A549 (cell line): ENCODE data around the gene ASTN1. TPM values are rescaled to one million over a fixed set of nuclear protein-coding genes. Genes with fewer than 3 reads are reported as not detected.

Experiments used
- ATAC-seq, 2 experiments: fragments of 200-7000 bp in 1 of 2; fragments of >200 bp in 1 of 2; cut with Nextera tagmentation in 1 of 2; cut with Tn5 transposase in 1 of 2; 3 replicates each; pipeline versions ENCODE4 v1.8.0 to v1.9.1; 2018 to 2020; ENCODE audit warnings: mild to moderate bottlenecking in 1 of 2, moderate library complexity in 1 of 2
- CTCF ChIA-PET: fragments of 300-600 bp; sonication (Branson Sonifier 250); formaldehyde crosslinking; extraction: SDS; loops from one replicate; lab custom pipeline; 2021; ENCODE audit warnings: antibody characterized with exemption, inconsistent platforms; lab: Yijun Ruan, JAX
- POLR2A ChIA-PET: fragments of 350-600 bp; formaldehyde crosslinking; extraction: SDS; loops from one replicate; lab custom pipeline; 2021; ENCODE audit warnings: antibody characterized with exemption, inconsistent platforms; lab: Yijun Ruan, JAX
- DNase-seq, 2 experiments: peaks; one replicate each; pipeline versions ENCODE4 v3.0.0 to v3.0.0-alpha.2; 2011 to 2016; ENCODE audit warnings: low read depth in 1 of 2, low spot score in 1 of 2
- FAIRE-seq: peaks from 2 replicates; lab custom pipeline; 2011; peaks lifted over from hg19 to GRCh38; lab: Jason Lieb, UNC
- H3K27ac ChIP-seq, 2 experiments: fragments of >200 bp; sonication (Bioruptor Twin); formaldehyde crosslinking; 3 replicates each; pipeline ENCODE4 v1.5.1; 2016 to 2017
- H3K4me1 ChIP-seq: fragments of >200 bp; sonication (Bioruptor Twin); formaldehyde crosslinking; 3 replicates; pipeline ENCODE4 v1.6.1; 2016
- H3K4me2 ChIP-seq: fragments of >200 bp; sonication (Bioruptor Twin); formaldehyde crosslinking; 3 replicates; pipeline ENCODE4 v1.6.1; 2016
- H3K4me3 ChIP-seq: fragments of >200 bp; sonication (Bioruptor Twin); formaldehyde crosslinking; 3 replicates; pipeline ENCODE4 v1.5.1; 2016
- H3K9me3 ChIP-seq: fragments of >200 bp; sonication (Bioruptor Twin); formaldehyde crosslinking; 3 replicates; pipeline ENCODE4 v1.6.1; 2016
- ATOH8 ChIP-seq: fragments of 250-450 bp; sonication (Bioruptor Pico); IDR thresholded peaks from 2 replicates; pipeline ENCODE4 v1.5.0; 2020; ENCODE audit warnings: low read depth, mild to moderate bottlenecking, moderate library complexity
- BCL3 ChIP-seq: fragments of >200 bp; sonication (Bioruptor Twin); formaldehyde crosslinking; IDR thresholded peaks from 3 replicates; pipeline ENCODE4 v1.6.1; 2016
- CEBPB ChIP-seq, 2 experiments: fragments of >200 bp in 1 of 2; sonication (Bioruptor Twin) in 1 of 2; formaldehyde crosslinking in 1 of 2; IDR thresholded peaks; 2 replicates each; pipeline ENCODE4 v1.6.1; 2012 to 2016
- ELK1 ChIP-seq: fragments of 150-350 bp; IDR thresholded peaks from 2 replicates; pipeline ENCODE4 v1.6.1; 2014; ENCODE audit warnings: low read depth, mild to moderate bottlenecking, low read length
- FOSB ChIP-seq: fragments of 250-450 bp; sonication (Bioruptor Pico); IDR thresholded peaks from 2 replicates; pipeline ENCODE4 v1.5.0; 2020; ENCODE audit warnings: mild to moderate bottlenecking, moderate library complexity
- FOXS1 ChIP-seq: fragments of 250-450 bp; sonication (Bioruptor Pico); IDR thresholded peaks from 2 replicates; pipeline ENCODE4 v1.5.0; 2020; ENCODE audit warnings: mild to moderate bottlenecking, moderate library complexity
- GATA3 ChIP-seq: IDR thresholded peaks from 2 replicates; pipeline ENCODE4 v1.6.1; 2012; ENCODE audit warnings: borderline replicate concordance
- HEYL ChIP-seq: fragments of 250-450 bp; sonication (Bioruptor Pico); IDR thresholded peaks from 2 replicates; pipeline ENCODE4 v1.8.0; 2021; ENCODE audit warnings: mild to moderate bottlenecking, moderate library complexity
- HOXA7 ChIP-seq: fragments of 250-450 bp; sonication (Bioruptor Pico); IDR thresholded peaks from 2 replicates; pipeline ENCODE4 v1.5.0; 2020; ENCODE audit warnings: mild to moderate bottlenecking, moderate library complexity
- HOXB13 ChIP-seq: fragments of 250-450 bp; sonication (Bioruptor Pico); IDR thresholded peaks from 2 replicates; pipeline ENCODE4 v1.5.0; 2020; ENCODE audit warnings: low read depth, mild to moderate bottlenecking, moderate library complexity
- HOXB5 ChIP-seq: fragments of 250-450 bp; sonication (Bioruptor Pico); IDR thresholded peaks from 2 replicates; pipeline ENCODE4 v1.5.0; 2020; ENCODE audit warnings: mild to moderate bottlenecking, moderate library complexity
- JUN ChIP-seq, 2 experiments: fragments of >200 bp; sonication (Bioruptor Twin); formaldehyde crosslinking; IDR thresholded peaks; 2 replicates in 1 of 2; 3 replicates in 1 of 2; pipeline ENCODE4 v1.6.1; 2016 to 2017
- JUNB ChIP-seq: fragments of >200 bp; sonication (Bioruptor Twin); formaldehyde crosslinking; IDR thresholded peaks from 2 replicates; pipeline ENCODE4 v1.6.1; 2016
- KDM5A ChIP-seq: fragments of 200-600 bp; sonication (generic); IDR thresholded peaks from 2 replicates; pipeline ENCODE4 v1.6.1; 2016; ENCODE audit warnings: antibody characterized with exemption, mild to moderate bottlenecking
- MAX ChIP-seq: IDR thresholded peaks from 2 replicates; pipeline ENCODE4 v1.6.1; 2012
- MAZ ChIP-seq: fragments of 150-350 bp; IDR thresholded peaks from 2 replicates; pipeline ENCODE4 v1.6.1; 2014; ENCODE audit warnings: antibody characterized with exemption, low read depth, low read length, borderline replicate concordance
- NPAS2 ChIP-seq: fragments of 250-450 bp; sonication (Bioruptor Pico); IDR thresholded peaks from 2 replicates; pipeline ENCODE4 v1.8.0; 2022; ENCODE audit warnings: mild to moderate bottlenecking, moderate library complexity, borderline replicate concordance
- PBX3 ChIP-seq: IDR thresholded peaks from 2 replicates; pipeline ENCODE4 v1.6.1; 2012
- POLR2AphosphoS2 ChIP-seq: conservative IDR thresholded peaks from 2 replicates; pipeline ENCODE4 v1.6.1; 2012; ENCODE audit warnings: low read length, improper control_type of control experiment, inconsistent platforms
- RAD21 ChIP-seq, 2 experiments: fragments of >200 bp in 1 of 2; sonication (Bioruptor Twin) in 1 of 2; formaldehyde crosslinking in 1 of 2; IDR thresholded peaks in 1 of 2; conservative IDR thresholded peaks in 1 of 2; 2 replicates in 1 of 2; 3 replicates in 1 of 2; pipeline ENCODE4 v1.6.1; 2012 to 2018; ENCODE audit warnings: inconsistent platforms in 1 of 2
- RARB ChIP-seq: fragments of 250-450 bp; sonication (Bioruptor Pico); IDR thresholded peaks from 2 replicates; pipeline ENCODE4 v1.8.0; 2021; ENCODE audit warnings: mild to moderate bottlenecking, moderate library complexity
- RFX5 ChIP-seq: fragments of 450-650 bp; IDR thresholded peaks from 2 replicates; pipeline ENCODE4 v1.7.1; 2014; ENCODE audit warnings: antibody characterized with exemption, mild to moderate bottlenecking, moderate library complexity
- SMC3 ChIP-seq: fragments of >200 bp; sonication (Bioruptor Twin); formaldehyde crosslinking; IDR thresholded peaks from 3 replicates; pipeline ENCODE4 v1.6.1; 2018; ENCODE audit warnings: inconsistent platforms
- SREBF2 ChIP-seq: fragments of 450-650 bp; IDR thresholded peaks from 2 replicates; pipeline ENCODE4 v1.6.1; 2014; ENCODE audit warnings: mild to moderate bottlenecking, moderate library complexity
- TP53 ChIP-seq: fragments of 250-450 bp; sonication (Bioruptor Pico); IDR thresholded peaks from 2 replicates; pipeline ENCODE4 v1.5.0; 2021; ENCODE audit warnings: mild to moderate bottlenecking, moderate library complexity
- USF2 ChIP-seq: fragments of 450-650 bp; IDR thresholded peaks from 2 replicates; pipeline ENCODE4 v1.6.1; 2014; ENCODE audit warnings: antibody characterized with exemption
- ZFP36 ChIP-seq: fragments of 450-650 bp; IDR thresholded peaks from 2 replicates; pipeline ENCODE4 v1.6.1; 2014; ENCODE audit warnings: borderline replicate concordance; ENCODE audit not compliant: partially characterized antibody
- ZSCAN20 ChIP-seq: fragments of 250-450 bp; sonication (Bioruptor Pico); IDR thresholded peaks from 2 replicates; pipeline ENCODE4 v1.8.0; 2022; ENCODE audit warnings: mild to moderate bottlenecking, moderate library complexity
- WGBS: methylation state at CpG from one replicate; pipeline ENCODE4 v1.1.6; 2017; ENCODE audit errors: missing lambda C conversion rate; 5-methylcytosine and 5-hydroxymethylcytosine counted together
- polyA plus RNA-seq, 4 experiments: library from polyadenylated mRNA; depleted of rRNA in 3 of 4; stranded (reverse); fragments of >200 nt; fragmentation: RNase III in 1 of 4; extraction: RNeasy Plus Mini Kit Qiagen cat#74134 plus additional on column Dnase treatment in 1 of 4; gene quantifications; 2 replicates in 3 of 4; 3 replicates in 1 of 4; pipeline ENCODE4 v1.2.3, GENCODE V29; 2011 to 2017

Gene ASTN1
- polyA plus RNA-seq, 2 of the 4 experiments (the other 2 are of a cell fraction), result not detected

GRCh38 chr1:177119311-177119710, 45.2 kb downstream of the ASTN1 start:
- 23% methylated on average over 4 of the region's 4 CpGs for WGBS
- no peak for FAIRE-seq
- ChIA-PET CTCF (no interaction called here), POLR2A (no interaction called here)
- no peak overlapping the region for H3K27ac ChIP-seq
- ATAC-seq, result no peak
- no peaks in the 10 kb centered on the region for H3K4me1 ChIP-seq
- TF ChIP-seq HOXB5 (CRISPR knock-in tag), result no peak
- no peak for TF ChIP-seq FOSB (CRISPR knock-in tag)
- no peak for TF ChIP-seq PBX3
- no peak for TF ChIP-seq USF2
- TF ChIP-seq SREBF2, result no peak
- TF ChIP-seq ZFP36, result no peak
- DNase-seq, result no peak
- H3K9me3 ChIP-seq, result no peaks in the 10 kb centered on the region
- no peak overlapping the region for H3K4me3 ChIP-seq
- H3K4me2 ChIP-seq, result no peak overlapping the region

GRCh38 chr1:177118901-177119300, 45.6 kb downstream of the ASTN1 start:
- POLR2A ChIA-PET, result no interaction called here
- Histone ChIP-seq H3K4me3 (no peak overlapping the region), H3K27ac (no peak overlapping the region), H3K9me3 (no peaks in the 10 kb centered on the region), H3K4me2 (no peak overlapping the region), H3K4me1 (no peaks in the 10 kb centered on the region)
- ATAC-seq (no peak), DNase-seq (no peak), FAIRE-seq (no peak)
- CTCF ChIA-PET, result no interaction called here
- WGBS, result 8% methylated on average over 4 of the region's 4 CpGs
- TF ChIP-seq BCL3 (no peak), JUN (IDR thresholded peaks at IDR 0.05) (no peak), FOXS1 (no peak), ATOH8 (CRISPR knock-in tag) (no peak), MAZ (no peak), ZSCAN20 (CRISPR knock-in tag) (no peak), POLR2AphosphoS2 (no peak), SREBF2 (no peak)

- WGBS, result 14% methylated on average over 3 of the region's 4 CpGs
- ATAC-seq, result no peak
- H3K27ac ChIP-seq, result no peak overlapping the region
- no peak for TF ChIP-seq ZFP36
- TF ChIP-seq HOXB13 (CRISPR knock-in tag), result no peak
- no peak for TF ChIP-seq JUNB
- TF ChIP-seq FOXS1, result no peak
- TF ChIP-seq KDM5A, result no peak
- TF ChIP-seq CEBPB (IDR thresholded peaks at IDR 0.05), result no peak
- TF ChIP-seq RAD21 (conservative IDR thresholded peaks at IDR 0.05 in 1 of 2, IDR thresholded peaks at IDR 0.05 in 1 of 2), result no peak
- TF ChIP-seq HEYL (CRISPR knock-in tag), result no peak
- no peak for TF ChIP-seq MAX
- no peak for TF ChIP-seq ELK1
- no peak for TF ChIP-seq NPAS2 (CRISPR knock-in tag)
- no peak for TF ChIP-seq SMC3
- no peak for TF ChIP-seq HOXA7 (CRISPR knock-in tag)
- no peak for TF ChIP-seq RFX5
- TF ChIP-seq GATA3, result no peak
- no peak for TF ChIP-seq TP53 (CRISPR knock-in tag)
- no peak for TF ChIP-seq PBX3
- no peak for TF ChIP-seq RARB (CRISPR knock-in tag)
- no peak for TF ChIP-seq ZSCAN20 (CRISPR knock-in tag)
- H3K4me2 ChIP-seq, result no peak overlapping the region
- H3K4me1 ChIP-seq, result no peaks in the 10 kb centered on the region
- no peak overlapping the region for H3K4me3 ChIP-seq
- CTCF ChIA-PET, result interaction anchor here (0.6 kb wide), 1 partner anchor 245 kb away, joined by 4 read pairs; no protein-coding TSS in a partner anchor
- POLR2A ChIA-PET, result no interaction called here
- DNase-seq, result no peak
- no peak for FAIRE-seq
- no peaks in the 10 kb centered on the region for H3K9me3 ChIP-seq
Measured at GRCh38 chr1:177116941-177117340, 47.6 kb downstream of the ASTN1 start.
